ENCODE data around the gene METTL26.

The METTL26 gene

DNA sequence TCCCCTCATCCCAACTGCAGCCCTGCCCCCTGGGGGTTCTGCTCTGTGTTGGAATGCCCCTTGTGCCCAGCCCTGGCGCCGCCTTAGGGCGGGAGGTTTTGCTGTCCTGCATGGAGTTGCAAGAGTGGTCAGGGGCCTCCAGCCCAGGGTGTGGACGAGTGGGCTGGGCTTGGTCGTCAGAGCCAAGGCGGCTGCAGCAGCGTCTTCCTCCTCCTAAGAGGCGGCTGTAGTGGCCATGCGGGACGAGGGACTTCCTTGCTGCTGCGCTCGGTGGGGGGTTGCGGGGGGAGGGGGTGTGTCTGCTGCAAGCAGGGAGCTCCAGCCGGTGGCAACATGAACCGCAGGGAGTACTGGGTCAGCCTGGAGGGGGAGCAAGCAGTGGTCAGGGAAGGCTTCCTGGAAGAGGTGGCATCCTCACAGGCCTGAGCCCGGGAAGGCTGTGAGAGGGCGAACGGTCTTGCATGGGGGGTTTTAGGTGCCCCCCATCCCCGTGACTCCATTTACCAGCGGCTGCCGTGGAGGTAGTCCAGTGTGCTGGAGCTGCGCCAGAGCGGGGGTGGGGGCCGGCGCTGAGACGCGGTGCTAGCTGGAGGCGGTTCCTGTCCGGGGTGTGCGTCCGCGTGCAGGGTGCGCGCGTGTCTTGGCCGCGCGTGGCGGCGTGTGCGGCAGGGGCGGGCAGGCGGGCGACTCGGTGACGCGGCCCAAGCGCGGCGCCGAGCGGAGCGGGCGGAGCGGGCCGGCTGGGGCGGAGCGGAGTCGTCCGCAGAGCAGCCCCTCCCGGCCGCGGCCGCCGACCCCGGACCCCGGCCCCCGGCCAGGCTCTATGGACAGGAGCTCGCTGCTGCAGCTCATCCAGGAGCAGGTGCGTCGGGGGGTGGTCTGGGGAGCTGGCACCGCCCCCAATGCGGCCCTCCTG, 39.1 kb upstream of the METTL26 start, which contains the start of gene RHBDL1:
Gene RHBDL1 (plus strand): TSS at position 704 of the 916 bp plus-strand sequence. CDS start 120 bp downstream, at position 824.
- no peak for DNase-seq

DNA sequence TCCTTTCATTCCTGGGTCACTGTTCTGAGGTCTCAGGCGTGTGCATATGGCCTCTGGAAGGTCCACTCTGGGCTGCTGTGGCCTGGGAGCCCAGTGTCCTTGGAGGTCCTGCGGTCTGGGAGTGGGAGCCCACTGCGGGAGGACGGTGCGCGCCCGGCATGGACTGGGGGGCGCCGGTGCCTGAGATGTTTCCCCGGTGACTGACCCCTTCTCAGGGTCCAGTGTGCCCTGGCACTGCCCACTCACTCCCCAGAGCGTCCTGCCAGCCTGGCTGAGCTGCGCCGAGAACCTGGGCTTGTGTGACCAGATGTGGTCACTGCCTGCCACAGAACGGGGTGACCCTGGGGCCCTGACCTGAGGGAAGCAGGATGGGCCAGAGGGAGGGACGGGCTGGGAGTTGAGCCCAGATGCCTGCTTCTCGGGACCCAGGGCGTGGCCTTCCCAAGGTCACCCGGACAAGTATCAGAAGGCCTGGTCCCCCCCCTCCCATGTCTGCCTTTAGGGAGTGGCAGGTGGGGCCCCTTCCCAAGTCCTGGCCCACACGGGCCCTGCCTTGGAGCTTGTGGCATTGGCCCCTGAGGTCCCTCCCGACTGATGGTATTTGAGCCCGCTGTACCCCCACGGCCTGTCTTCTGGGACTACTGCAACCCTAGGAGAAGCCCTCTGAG, 38.2 kb upstream of the METTL26 start:
- DNase-seq, result no peak

DNA sequence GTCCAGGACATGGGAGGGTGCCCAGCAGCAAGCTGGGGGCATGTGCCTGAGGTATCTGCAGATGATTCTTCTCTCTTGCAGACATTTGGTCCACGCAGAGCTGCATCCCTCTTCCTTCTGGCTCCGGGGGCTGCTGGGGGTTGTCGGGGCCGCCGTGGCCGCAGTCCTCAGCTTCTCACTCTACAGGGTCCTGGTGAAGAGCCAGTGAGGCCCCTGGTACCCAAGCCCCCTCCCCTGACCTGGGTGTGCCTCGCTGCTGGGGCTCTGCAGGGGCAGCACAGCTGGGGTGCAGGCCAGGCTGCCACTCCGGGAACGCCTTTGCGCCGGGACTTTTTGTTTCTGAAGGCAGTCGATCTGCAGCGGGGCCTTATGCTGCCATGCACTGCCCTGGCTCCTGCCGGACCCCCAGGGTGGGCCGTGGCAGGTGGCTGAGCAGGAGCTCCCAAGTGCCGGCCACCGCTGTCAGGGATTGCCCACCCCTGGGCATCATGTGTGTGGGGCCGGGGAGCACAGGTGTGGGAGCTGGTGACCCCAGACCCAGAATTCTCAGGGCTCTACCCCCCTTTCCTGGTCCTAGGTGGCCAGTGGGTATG, 37.4 kb upstream of the METTL26 start:
- no peak for DNase-seq

DNA sequence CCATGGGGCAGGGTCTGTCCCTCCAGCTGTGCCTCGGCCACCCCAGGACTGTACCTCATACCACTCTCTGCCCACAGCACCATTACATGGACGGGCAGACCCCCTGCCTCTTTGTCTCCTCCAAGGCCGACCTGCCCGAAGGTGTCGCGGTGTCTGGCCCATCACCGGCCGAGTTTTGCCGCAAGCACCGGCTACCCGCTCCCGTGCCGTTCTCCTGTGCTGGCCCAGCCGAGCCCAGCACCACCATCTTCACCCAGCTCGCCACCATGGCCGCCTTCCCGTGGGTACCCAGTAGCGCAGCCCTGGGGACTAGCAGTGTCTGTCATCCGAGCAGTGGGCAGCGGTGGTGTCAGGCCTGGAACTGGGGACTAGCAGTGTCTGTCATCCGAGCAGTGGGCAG, 36.7 kb upstream of the METTL26 start:
- DNase-seq, result no peak

DNA sequence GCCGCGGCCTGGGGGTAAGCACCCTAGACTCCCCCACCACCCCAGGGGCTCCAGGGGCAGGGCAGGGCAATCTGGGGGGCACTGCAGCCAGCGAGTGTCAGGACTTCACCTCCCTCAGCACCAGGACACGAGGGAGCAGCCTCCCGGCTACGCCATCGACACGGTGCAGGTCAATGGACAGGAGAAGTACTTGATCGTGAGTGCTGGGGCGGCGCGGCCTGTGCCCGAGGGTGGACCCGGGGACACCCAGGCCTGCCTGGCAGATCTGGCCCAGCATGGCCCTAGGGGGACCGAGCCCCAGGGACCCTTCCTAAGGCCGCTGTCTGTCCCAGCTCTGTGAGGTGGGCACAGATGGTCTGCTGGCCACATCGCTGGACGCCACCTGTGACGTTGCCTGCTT, 36.3 kb upstream of the METTL26 start:
- DNase-seq, result no peak

DNA sequence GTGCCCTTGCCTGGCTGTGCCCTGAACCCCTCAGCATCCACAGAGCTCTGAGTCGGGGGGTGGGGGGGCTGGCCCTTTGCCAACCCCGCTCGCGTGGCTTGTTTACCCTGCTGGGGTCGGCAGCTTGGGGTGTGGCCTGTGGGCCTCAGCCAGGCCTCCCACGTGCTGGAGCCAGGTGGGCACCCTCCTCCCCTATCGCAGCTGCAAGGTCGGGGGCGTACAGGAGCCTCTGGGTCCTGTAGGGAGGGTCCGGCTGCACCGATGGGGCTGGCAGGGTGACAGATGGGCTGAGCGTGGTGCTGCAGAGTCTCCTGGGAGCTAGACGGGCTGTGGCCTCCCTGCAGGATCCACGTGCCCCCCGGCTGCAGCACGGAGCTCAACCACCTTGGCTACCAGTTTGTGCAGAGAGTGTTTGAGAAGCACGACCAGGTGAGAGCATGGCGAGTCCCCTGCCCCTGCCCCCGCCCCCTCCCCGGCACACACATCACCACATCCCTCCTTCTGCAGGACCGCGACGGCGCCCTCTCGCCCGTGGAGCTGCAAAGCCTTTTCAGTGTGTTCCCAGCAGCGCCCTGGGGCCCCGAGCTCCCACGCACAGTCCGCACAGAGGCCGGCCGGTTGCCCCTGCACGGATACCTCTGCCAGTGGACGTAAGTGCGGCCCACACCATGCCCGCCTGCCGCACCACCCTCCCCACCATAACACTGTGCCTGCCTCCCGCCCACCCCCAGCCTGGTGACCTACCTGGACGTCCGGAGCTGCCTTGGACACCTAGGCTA, 35.4 kb upstream of the METTL26 start:
- no peak for DNase-seq

DNA sequence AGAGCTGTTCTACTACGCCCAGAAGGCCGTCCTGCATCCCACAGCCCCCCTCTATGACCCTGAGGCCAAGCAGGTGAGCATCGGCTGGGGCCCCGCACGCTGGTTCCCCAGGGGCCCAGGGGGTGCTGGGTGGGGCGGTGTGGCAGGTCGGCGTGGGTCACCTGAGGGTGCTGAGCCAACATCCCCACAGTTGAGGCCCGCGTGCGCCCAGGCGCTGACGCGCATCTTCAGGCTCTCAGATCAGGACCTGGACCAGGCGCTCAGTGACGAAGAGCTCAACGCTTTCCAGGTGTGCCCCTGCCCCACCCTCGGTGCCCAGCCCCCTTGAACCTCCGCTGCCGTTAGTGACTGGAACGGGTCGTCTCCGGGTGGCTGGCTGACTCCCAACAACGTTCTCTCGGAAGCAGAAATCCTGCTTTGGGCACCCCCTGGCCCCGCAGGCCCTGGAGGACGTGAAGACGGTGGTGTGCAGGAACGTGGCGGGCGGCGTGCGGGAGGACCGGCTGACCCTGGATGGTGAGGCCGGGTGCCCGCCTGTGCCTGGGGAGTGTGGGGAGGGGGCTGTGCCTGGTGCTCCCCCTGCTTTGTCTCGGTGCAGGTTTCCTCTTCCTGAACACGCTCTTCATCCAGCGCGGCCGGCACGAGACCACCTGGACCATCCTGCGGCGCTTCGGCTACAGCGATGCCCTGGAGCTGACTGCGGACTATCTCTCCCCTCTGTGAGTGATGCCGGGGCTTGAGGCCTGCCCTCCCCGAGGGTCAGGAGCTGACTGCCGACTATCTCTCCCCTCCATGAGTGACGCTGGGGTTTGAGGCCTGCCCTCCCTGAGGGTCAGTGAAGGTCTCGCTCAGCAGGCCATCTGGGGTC, 34.6 kb upstream of the METTL26 start:
- no peak for DNase-seq

DNA sequence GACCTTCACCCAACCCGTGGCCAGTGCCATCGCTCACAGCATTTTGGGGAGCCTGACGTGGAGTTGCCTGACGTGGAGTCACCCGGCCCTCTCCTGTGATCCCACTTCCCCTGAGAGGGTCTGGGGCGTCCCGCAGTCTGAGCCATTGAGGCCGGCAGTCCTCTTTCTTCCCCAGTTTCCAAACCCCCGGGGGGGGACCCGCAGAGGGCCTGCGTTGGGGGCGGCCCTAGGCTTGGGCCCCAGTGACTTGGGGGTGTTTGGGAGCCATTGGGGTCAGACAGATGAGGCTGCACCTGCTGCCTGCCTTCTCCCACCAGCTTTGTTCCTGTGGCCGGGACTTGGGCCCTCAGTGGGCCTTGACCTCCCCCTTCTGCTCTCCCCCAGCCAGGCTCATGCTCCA, 33.6 kb upstream of the METTL26 start:
- no peak for DNase-seq

DNA sequence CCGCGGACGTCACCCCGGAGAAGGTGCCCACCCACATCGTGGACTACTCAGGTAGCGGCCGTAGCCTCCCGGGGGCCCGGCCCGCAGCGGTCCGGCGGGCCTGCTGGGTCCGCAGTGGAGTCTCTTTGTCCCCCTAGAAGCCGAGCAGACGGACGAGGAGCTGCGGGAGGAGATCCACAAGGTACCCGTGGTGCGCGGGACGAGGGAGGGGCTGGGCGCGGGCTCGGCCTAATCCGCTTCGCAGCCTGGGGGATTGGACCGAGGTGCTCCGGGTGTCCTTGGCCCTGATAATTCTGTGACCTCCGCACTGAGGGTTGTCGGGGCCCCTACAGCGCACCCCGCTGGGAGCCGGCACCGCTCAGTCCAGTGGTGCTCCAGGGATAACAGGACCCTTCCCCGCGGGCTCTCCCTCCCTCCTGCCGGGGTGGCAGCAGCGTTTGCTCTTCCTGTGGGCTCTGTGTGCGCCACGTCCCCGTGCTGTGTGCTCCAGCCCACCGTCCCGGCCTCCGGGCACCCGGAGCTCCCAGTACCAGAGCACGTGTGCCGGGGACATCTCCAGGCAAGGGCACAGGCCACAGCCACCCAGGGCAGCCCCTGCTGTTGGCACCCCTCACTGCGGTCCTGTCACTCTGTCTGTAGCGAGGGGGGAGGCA, 32.5 kb upstream of the METTL26 start:
- DNase-seq, result no peak

DNA sequence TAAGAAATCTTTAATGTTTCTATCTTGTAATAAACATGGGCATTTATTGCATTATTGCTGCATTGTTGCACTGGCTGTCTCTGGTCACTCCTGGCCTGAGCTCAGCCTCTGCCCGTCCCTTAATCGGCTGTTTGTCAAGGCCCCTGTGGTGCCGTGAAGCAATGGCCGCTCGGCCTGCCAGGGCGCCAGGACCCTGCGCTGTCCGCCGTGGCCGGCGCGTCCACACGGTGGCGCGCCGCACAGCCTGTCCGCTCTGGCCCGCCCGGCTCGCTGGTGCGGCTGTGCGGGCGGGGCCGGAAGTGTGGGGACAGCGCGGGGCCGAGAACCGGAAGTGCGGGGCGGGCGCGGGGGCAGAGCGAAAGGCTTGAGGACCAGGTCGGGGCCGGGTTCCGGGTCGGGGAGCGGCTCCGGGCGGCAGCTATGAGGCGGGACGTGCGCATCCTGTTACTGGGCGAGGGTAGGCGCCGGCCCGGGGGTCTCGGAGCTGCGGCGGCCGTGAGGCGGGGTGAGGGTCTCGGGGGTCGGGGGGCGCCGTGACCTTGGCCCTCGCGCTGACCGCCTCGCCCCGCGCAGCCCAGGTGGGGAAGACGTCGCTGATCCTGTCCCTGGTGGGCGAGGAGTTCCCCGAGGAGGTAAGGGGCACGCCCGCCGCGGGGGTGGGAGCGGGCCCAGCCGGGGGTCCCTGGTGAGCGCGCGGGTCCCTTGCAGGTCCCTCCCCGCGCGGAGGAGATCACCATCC, 31.8 kb upstream of the METTL26 start, which contains the start of gene RHOT2:
Gene RHOT2 (plus strand): TSS at position 353 of the 739 bp plus-strand sequence. CDS start 68 bp downstream, at position 421.
- DNase-seq, result peak; percentile 84

DNA sequence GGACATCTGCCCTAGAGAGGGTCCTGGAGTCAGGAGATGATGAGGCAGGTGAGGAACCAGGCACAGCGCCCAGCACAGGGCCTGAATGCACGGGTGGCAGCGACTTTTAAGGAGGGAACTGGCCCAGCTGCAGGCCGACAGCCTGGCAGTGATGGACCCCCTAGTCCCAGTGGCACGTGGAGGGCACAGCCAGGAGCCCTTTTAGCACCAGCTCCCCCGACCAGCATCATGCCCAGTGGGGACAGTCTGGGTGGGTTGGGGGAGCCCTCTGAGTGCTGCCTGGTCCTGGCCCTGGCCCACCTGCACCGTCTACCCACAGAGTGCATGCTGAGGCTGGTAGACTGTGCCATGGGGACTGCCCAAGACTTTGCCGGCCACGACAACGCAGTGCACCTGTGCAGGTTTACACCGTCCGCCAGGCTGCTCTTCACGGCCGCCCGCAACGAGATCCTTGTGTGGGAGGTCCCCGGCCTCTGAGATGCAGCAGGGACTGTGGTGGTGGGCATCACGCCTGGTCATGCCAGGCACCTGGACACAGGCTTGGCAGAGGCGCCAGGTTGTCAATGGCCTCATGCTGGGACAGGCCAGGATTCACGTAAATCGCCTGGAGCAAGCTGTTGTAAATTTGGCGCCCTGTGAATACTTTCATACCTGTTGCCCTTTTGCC, 31.1 kb upstream of the METTL26 start:
- DNase-seq, result no peak

DNA sequence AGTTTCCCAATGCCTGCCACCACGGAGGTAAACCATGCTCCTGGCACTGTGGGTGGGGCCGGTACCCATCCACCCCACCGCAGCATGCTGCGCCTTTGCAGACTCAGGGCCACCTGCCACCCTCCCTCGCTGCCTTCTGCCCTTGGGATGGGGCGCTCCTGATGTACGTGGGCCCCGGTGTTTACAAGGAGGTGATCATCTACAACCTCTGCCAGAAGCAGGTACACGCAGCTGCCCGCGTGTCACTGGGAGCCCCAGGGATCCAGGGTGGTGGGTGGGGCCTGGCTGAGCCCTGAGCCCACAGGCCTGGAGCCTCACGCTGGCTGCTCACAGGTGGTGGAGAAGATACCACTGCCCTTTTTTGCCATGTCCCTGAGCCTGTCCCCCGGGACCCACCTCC, 30.5 kb upstream of the METTL26 start:
- no peak for DNase-seq

DNA sequence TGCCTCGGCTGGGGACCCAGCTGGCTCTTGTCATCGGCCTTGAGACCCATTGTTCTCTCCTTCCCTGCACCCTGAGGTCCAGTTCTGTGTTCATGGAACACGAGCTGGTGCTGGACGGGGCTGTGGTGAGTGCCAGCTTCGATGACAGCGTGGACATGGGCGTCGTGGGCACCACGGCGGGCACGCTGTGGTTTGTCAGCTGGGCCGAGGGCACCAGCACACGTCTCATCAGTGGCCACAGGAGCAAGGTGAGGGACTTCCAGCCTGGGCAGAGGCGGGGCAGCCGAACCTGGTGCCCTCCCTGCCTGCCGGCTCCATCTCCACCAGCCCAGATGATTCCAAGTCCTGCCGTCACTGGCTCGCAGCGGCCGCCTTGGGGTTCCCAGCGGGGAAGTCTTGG, 26.5 kb upstream of the METTL26 start:
- no peak for DNase-seq

DNA sequence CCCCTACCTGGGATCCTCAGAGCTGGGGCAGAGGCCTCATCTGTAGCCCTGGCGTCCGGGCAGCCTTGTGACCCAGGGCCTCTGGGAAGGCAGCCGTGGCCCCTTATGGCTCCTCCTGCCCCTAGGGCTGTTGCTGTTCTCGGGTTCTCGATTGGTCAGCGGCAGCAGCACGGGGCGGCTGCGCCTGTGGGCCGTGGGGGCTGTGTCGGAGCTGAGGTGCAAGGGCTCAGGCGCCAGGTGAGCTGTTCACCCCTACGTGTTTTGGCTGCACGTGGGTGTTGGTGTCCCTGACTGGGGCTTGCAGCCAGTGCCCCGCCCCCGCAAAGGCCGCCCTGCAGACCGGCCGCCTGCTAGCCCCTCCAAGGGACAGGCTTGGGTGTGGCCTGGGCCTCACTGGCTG, 26.0 kb upstream of the METTL26 start:
- no peak for DNase-seq

DNA sequence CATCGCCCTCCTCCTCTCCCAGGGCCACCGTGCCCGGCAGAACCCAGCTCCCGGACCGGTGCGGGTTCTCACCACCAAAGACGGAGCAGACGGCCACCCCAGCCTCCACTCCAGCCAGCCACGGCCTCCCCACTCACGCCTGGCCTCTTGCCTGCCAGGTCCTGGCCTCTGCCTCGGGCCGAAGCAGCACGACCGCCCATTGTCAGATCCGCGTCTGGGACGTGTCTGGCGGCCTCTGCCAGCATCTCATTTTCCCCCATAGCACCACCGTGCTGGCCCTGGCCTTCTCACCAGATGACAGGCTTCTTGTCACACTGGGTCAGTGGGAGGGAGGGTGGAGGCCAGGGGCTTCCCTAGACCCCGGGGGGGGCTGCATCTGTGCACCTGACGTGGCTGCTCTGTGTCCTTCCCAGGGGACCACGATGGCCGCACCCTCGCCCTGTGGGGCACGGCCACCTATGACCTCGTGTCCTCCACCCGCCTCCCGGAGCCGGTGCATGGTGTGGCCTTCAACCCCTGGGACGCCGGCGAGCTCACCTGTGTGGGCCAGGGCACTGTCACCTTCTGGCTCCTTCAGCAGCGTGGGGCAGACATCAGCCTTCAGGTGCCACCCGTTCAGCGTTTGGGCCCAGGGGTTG, 25.2 kb upstream of the METTL26 start:
- no peak for DNase-seq

DNA sequence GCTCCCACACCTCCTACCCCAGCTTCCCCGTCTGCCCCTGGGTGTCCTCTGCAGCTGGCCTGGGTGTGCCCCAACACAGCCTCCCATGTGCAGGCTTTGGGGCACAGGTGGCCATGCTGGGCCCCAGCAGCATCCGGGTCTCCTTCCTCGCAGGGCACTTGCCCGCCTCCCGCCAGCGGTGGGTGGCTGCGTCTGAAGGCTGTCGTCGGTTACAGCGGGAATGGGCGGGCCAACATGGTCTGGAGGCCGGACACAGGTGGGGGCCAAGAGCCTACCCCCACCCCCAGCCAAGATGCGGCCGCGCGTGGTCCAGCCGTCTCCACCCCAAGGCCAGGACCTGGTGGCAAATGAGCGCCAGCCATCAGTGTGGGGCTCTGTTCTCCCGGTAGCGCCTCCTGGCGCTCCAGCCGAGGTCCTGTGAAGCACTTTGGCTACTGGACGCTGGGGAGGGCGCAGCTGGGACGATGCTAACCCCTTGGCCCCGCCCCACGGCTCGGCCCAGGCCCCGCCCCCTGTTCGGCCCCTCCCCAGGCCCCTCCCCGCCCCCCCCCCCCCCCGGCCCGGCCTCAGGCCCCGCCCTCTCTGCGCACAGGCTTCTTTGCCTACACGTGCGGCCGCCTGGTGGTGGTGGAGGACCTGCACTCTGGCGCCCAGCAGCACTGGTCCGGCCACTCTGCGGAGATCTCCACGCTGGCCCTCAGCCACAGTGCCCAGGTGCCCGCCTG, 24.5 kb upstream of the METTL26 start:
- DNase-seq, result no peak

DNA sequence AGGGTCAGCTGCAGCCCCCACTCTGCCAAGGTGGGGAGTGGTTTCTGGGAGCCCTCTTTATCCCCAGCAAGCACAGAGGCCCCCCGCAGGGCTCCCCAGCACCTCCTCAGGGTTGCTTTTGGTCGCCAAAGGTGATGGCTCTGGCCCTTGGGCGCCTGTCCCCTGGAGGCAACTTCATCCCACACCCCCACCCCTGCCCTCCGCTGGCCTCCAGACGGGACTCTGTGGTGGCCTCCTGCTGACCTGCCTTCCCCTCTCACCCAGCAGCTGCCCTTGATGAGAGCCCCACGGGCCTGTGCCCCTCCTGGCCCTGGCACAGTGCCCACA, 24.0 kb upstream of the METTL26 start:
- DNase-seq, result no peak

DNA sequence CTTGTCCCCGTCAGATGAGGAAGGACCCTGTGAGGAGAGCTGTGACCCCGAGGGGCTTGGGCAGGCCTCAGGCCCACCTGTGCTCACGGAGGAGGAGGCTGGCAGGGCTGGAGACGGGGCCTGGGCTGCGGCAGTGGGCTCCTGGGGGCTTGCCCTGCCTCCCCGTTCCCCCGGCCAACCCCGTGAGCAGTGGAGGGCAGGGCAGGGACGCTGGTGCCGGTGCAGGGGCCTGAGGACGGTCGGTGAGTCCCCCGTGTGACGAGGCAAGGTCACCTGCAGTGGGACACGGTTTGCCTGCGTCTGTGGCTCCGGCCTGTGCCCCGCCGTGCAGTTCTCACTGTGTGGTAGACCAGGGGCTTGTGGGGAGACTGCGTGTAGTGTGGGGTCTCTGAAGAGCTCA, 23.5 kb upstream of the METTL26 start:
- DNase-seq, result no peak
